Liver (tissue), 3 donors: Measurements from ENCODE around the gene E2F2.

Experiments used
- ATF3 ChIP-seq: IDR thresholded peaks from 2 replicates; pipeline ENCODE4 v1.6.1; 2016; ENCODE audit warnings: antibody characterized with exemption
- CTCF ChIP-seq: fragments of 150-350 bp; IDR thresholded peaks from 2 replicates; pipeline ENCODE4 v1.5.1; 2017; ENCODE audit warnings: improper control_type of control experiment, low read depth, low read length; ENCODE audit not compliant: missing input control
- GABPA ChIP-seq, 2 donors: IDR thresholded peaks in 1 of 2; conservative IDR thresholded peaks in 1 of 2; 2 replicates each; pipeline ENCODE4 v1.6.1; 2016; ENCODE audit warnings: antibody characterized with exemption in 2 of 2, mild to moderate bottlenecking in 1 of 2, moderate library complexity in 1 of 2
- HNF4G ChIP-seq: IDR thresholded peaks from 2 replicates; pipeline ENCODE4 v1.6.1; 2016; ENCODE audit warnings: antibody characterized with exemption
- JUND ChIP-seq, 2 donors: IDR thresholded peaks; 2 replicates each; pipeline ENCODE4 v1.6.1; 2016; ENCODE audit warnings: antibody characterized with exemption in 2 of 2
- MAX ChIP-seq: IDR thresholded peaks from 2 replicates; pipeline ENCODE4 v1.6.1; 2016; ENCODE audit warnings: antibody characterized with exemption
- NR2F2 ChIP-seq: IDR thresholded peaks from 2 replicates; pipeline ENCODE4 v1.6.1; 2016; ENCODE audit warnings: antibody characterized with exemption
- RAD21 ChIP-seq, 2 donors: IDR thresholded peaks; 2 replicates each; pipeline ENCODE4 v1.6.1; 2016; ENCODE audit warnings: antibody characterized with exemption in 2 of 2, mild to moderate bottlenecking in 2 of 2
- RXRA ChIP-seq, 2 donors: IDR thresholded peaks; 2 replicates each; pipeline ENCODE4 v1.6.1; 2017 to 2018; ENCODE audit warnings: antibody characterized with exemption in 2 of 2, mild to moderate bottlenecking in 1 of 2
- SP1 ChIP-seq: IDR thresholded peaks from 2 replicates; pipeline ENCODE4 v1.6.1; 2018; ENCODE audit warnings: antibody characterized with exemption, mild to moderate bottlenecking
- TAF1 ChIP-seq: conservative IDR thresholded peaks from 2 replicates; pipeline ENCODE4 v1.6.1; 2016; ENCODE audit warnings: antibody characterized with exemption, mild to moderate bottlenecking
- YY1 ChIP-seq: IDR thresholded peaks from 2 replicates; pipeline ENCODE4 v1.6.1; 2016; ENCODE audit warnings: antibody characterized with exemption, mild to moderate bottlenecking
- TF ChIP-seq, protein P1 (sequence below): IDR thresholded peaks from 2 replicates; pipeline ENCODE4 v1.6.1; 2016; ENCODE audit warnings: antibody characterized with exemption, mild to moderate bottlenecking
- TF ChIP-seq, protein P2 (sequence below): IDR thresholded peaks from 2 replicates; pipeline ENCODE4 v1.6.1; 2016; ENCODE audit warnings: antibody characterized with exemption
- donor health status: healthy.
- donor health status: healthy.

DNA sequence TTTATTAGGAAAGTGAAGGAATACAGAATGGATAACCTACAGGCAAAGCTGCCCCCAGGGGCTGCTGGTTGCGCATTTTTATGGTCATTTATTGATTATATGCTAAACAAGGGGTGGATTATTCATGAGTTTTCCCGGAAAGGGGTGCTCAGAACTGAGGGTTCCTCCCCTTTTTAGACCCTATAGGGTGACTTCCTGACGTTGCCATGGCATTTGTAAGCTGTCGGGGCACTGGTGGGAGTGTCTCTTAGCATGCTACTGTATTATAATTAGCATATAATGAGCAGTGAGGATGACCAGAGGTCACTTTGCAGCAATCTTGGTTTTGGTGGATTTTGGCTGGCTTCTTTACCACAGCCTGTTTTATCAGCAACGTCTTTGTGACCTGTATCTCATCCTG lies 41.2 kb downstream of the E2F2 start:
- TF ChIP-seq CTCF (no peak), RXRA (IDR thresholded peaks at IDR 0.05) (no peak), MAX (no peak), RAD21 (IDR thresholded peaks at IDR 0.05) (no peak), ATF3 (no peak), HNF4G (no peak), JUND (IDR thresholded peaks at IDR 0.05) (no peak), GABPA (IDR thresholded peaks at IDR 0.05 in 1 of 2, conservative IDR thresholded peaks at IDR 0.05 in 1 of 2) (no peak), TAF1 (no peak), YY1 (no peak), NR2F2 (no peak), SP1 (no peak)
- TF ChIP-seq, protein P1, sequence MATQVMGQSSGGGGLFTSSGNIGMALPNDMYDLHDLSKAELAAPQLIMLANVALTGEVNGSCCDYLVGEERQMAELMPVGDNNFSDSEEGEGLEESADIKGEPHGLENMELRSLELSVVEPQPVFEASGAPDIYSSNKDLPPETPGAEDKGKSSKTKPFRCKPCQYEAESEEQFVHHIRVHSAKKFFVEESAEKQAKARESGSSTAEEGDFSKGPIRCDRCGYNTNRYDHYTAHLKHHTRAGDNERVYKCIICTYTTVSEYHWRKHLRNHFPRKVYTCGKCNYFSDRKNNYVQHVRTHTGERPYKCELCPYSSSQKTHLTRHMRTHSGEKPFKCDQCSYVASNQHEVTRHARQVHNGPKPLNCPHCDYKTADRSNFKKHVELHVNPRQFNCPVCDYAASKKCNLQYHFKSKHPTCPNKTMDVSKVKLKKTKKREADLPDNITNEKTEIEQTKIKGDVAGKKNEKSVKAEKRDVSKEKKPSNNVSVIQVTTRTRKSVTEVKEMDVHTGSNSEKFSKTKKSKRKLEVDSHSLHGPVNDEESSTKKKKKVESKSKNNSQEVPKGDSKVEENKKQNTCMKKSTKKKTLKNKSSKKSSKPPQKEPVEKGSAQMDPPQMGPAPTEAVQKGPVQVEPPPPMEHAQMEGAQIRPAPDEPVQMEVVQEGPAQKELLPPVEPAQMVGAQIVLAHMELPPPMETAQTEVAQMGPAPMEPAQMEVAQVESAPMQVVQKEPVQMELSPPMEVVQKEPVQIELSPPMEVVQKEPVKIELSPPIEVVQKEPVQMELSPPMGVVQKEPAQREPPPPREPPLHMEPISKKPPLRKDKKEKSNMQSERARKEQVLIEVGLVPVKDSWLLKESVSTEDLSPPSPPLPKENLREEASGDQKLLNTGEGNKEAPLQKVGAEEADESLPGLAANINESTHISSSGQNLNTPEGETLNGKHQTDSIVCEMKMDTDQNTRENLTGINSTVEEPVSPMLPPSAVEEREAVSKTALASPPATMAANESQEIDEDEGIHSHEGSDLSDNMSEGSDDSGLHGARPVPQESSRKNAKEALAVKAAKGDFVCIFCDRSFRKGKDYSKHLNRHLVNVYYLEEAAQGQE = no peak
- TF ChIP-seq, protein P2, sequence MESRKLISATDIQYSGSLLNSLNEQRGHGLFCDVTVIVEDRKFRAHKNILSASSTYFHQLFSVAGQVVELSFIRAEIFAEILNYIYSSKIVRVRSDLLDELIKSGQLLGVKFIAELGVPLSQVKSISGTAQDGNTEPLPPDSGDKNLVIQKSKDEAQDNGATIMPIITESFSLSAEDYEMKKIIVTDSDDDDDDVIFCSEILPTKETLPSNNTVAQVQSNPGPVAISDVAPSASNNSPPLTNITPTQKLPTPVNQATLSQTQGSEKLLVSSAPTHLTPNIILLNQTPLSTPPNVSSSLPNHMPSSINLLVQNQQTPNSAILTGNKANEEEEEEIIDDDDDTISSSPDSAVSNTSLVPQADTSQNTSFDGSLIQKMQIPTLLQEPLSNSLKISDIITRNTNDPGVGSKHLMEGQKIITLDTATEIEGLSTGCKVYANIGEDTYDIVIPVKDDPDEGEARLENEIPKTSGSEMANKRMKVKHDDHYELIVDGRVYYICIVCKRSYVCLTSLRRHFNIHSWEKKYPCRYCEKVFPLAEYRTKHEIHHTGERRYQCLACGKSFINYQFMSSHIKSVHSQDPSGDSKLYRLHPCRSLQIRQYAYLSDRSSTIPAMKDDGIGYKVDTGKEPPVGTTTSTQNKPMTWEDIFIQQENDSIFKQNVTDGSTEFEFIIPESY = no peak
